C4-2B (cell line): ENCODE data around the gene C11orf97.
A peak's percentile ranks its signal among the peaks of the same experiment; 100 is the strongest.

Source experiments
- H3K27ac ChIP-seq: fragments of 450-650 bp; 2 replicates; pipeline ENCODE4 v1.5.1; 2017
- ZFX ChIP-seq: fragments of 450-650 bp; IDR thresholded peaks from 2 replicates; pipeline ENCODE4 v1.6.1; 2017
- TF ChIP-seq, protein P1 (sequence below): fragments of 450-650 bp; conservative IDR thresholded peaks from 2 replicates; pipeline ENCODE4 v1.5.1; 2017; ENCODE audit warnings: mild to moderate bottlenecking

Gene C11orf97

GRCh38 chr11:94513091-94513490, 830 bp downstream of the C11orf97 start:
- TF ChIP-seq, protein P1, sequence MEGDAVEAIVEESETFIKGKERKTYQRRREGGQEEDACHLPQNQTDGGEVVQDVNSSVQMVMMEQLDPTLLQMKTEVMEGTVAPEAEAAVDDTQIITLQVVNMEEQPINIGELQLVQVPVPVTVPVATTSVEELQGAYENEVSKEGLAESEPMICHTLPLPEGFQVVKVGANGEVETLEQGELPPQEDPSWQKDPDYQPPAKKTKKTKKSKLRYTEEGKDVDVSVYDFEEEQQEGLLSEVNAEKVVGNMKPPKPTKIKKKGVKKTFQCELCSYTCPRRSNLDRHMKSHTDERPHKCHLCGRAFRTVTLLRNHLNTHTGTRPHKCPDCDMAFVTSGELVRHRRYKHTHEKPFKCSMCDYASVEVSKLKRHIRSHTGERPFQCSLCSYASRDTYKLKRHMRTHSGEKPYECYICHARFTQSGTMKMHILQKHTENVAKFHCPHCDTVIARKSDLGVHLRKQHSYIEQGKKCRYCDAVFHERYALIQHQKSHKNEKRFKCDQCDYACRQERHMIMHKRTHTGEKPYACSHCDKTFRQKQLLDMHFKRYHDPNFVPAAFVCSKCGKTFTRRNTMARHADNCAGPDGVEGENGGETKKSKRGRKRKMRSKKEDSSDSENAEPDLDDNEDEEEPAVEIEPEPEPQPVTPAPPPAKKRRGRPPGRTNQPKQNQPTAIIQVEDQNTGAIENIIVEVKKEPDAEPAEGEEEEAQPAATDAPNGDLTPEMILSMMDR = no peak
- H3K27ac ChIP-seq = no peak overlapping the region

DNA sequence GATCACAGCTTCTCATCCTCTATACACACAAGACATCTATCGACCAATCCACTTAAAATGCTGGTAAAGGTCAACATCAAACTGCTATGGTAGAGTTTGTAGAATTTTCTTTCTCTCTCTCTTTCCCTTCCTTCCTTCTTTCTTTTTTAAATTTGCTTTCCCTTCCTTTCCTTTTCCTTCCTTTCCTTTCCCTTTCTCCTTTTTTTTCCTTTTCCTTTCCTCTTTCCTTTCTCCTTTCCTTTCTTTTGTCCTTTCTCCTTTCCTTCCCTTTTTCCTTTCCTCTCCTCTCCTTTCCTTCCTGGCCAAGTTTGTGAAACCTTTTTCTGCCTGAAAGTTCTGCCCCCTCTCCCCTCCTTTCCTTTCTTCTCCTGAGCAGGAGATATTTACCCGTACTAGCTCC, 3.1 kb downstream of the C11orf97 start:
- H3K27ac ChIP-seq = no peak overlapping the region
- TF ChIP-seq, protein P1 = no peak
- no peak for TF ChIP-seq ZFX

DNA sequence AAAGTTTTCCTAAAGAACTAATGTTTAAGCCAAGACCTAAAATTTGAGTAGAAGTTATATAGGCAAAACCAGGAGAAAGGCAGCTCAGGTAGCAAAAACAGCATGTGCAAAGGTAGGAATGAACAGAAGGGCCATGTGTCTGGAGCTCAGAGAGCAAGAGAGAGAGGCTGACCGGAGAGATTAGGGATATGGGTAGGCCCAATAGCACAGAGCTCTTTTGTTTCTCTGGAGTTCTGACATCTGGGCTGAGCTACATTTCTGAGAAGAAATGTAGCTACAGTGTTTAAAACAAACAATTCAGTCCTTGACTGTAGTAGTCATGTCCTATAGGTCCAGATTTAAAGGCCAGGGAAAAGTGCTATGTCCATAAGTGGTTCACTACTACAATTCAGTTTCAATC, 4.5 kb downstream of the C11orf97 start:
- H3K27ac ChIP-seq = no peak overlapping the region
- TF ChIP-seq, protein P1 = no peak
- TF ChIP-seq ZFX = no peak

DNA sequence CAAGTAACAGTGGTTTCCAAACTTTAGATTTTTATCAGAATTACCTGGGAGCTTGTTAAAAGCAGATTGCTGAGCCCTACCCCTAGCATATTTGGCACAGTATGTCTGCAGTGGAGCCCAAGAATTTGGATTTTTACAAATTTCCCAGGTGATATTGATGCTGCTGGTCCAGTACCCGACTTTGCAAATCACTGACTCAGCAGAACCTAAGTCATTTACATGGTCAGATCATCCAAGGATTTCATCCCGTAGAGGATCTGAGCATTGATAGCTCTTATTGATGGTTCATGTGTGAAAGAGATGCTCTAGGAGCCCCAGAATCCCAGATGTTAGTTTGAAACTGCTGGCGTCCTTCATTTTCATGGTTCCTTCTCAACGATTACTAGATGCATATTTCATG, 6.0 kb downstream of the C11orf97 start:
- no peak overlapping the region for H3K27ac ChIP-seq
- no peak for TF ChIP-seq ZFX
- TF ChIP-seq, protein P1 = no peak

DNA sequence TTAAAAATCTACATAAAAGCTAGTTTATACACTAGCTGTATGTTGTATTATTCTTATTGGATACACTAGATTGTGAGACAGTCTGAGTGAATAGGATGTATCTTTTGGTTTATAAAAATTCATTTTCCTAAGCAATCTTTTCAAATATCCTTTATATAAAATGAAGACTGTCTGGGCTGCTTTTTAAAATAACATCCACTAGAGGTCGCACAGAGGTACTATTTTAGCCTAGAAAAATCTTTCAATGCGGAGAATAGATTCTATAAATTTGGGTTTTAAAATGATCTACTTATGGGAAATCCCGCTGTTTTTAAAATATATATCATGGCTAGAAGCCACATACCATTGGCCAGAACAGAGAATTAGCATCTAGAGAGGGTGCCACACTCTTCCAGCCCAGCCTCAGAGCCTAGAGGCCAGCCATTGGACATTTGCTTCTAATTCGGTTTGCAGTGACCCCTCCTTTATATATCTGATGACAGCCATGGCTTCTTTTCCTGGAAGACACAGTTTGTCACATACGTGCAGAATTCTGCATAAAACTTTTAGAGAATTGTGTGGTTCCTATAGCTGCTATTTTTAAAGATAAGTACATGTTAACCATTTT, 7.3 kb downstream of the C11orf97 start:
- no peak for TF ChIP-seq ZFX
- TF ChIP-seq, protein P1 = peak; percentile 88
- H3K27ac ChIP-seq = no peak overlapping the region

DNA sequence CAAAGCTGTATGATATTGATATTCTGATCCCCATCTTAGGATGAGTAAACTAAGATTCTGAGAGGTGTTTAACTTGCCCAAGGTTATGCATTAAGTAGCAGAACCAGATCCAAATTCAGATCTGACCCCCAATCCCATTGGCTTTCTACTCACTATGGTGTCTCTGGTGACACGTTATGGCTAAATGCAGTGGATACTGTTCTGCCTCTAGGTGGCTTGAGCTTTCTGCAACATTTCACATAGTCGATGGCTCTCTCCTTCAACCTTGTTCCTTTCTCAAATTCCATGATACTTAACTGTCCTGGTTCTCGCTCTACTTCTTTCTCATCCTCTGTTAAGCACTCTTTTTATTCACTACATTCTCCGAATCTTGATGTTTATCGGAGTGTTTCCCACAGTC, 9.4 kb downstream of the C11orf97 start:
- H3K27ac ChIP-seq = no peak overlapping the region
- TF ChIP-seq, protein P1 = peak; percentile 53
- TF ChIP-seq ZFX = no peak

- no peak overlapping the region for H3K27ac ChIP-seq
- no peak for TF ChIP-seq ZFX
- TF ChIP-seq, protein P1 = no peak
Observed at GRCh38 chr11:94524341-94524740, 12.1 kb downstream of the C11orf97 start.
